Kidney (tissue), 14 donors: ENCODE measurements around the gene MAGEB17. TPM values are rescaled to one million over a fixed set of nuclear protein-coding genes. Genes with fewer than 3 reads are reported as not detected.

Experiments
- DNase-seq, 5 donors: peaks; one replicate each; pipeline ENCODE4 v3.0.0-alpha.2; 2013 to 2020
- FAIRE-seq: peaks from 2 replicates; lab custom pipeline; 2012; peaks lifted over from hg19 to GRCh38; lab: Jason Lieb, UNC
- H3K27ac ChIP-seq, 2 donors: one replicate each; pipeline ENCODE4 v1.7.0; 2013; ENCODE audit warnings: low read depth in 2 of 2, low read length in 2 of 2, inconsistent platforms in 1 of 2
- H3K27me3 ChIP-seq: one replicate; pipeline ENCODE4 v1.7.1; 2013; ENCODE audit warnings: low read length, inconsistent platforms; ENCODE audit not compliant: control insufficient read depth, insufficient read depth
- H3K36me3 ChIP-seq, 3 donors: one replicate each; pipeline versions ENCODE4 v1.7.0 to v1.7.1; 2013; ENCODE audit warnings: low read length in 3 of 3, control low read depth in 1 of 3, inconsistent platforms in 1 of 3; ENCODE audit not compliant: insufficient read depth in 3 of 3, control insufficient read depth in 2 of 3
- H3K4me1 ChIP-seq, 3 donors: one replicate each; pipeline versions ENCODE4 v1.7.0 to v1.7.1; 2013; ENCODE audit warnings: low read length in 3 of 3, inconsistent platforms in 1 of 3, low read depth in 1 of 3; ENCODE audit not compliant: control insufficient read depth in 2 of 3, insufficient read depth in 2 of 3
- H3K4me3 ChIP-seq, 3 donors: one replicate each; pipeline versions ENCODE4 v1.7.0 to v1.8.1; 2013; ENCODE audit warnings: low read length in 3 of 3, control low read depth in 1 of 3, inconsistent platforms in 1 of 3
- H3K9ac ChIP-seq, 3 donors: one replicate each; pipeline versions ENCODE4 v1.7.0 to v1.7.1; 2013; ENCODE audit warnings: low read length in 3 of 3, control low read depth in 1 of 3, inconsistent platforms in 1 of 3
- H3K9me3 ChIP-seq, 3 donors: one replicate each; pipeline versions ENCODE4 v1.7.0 to v1.7.1; 2013; ENCODE audit warnings: low read length in 3 of 3, control low read depth in 1 of 3, inconsistent platforms in 1 of 3; ENCODE audit not compliant: control insufficient read depth in 2 of 3, insufficient read depth in 1 of 3
- CTCF ChIP-seq: IDR thresholded peaks from 3 replicates; pipeline ENCODE4 v1.5.1; 2012; ENCODE audit warnings: mild to moderate bottlenecking, moderate library complexity, borderline replicate concordance; ENCODE audit not compliant: insufficient read depth; ENCODE audit errors: extremely low read depth
- intact Hi-C: fragments of 100-400 bp; cut with DNase I; formaldehyde crosslinking; loops from one replicate; pipeline ENCODE4 v1.11.1; 2022
- polyA plus RNA-seq: library from polyadenylated mRNA; stranded (reverse); fragments of 350-450 nt; fragmentation: Illumina TruSeq; extraction: RNeasy Lipid Tissue Mini Kit (QIAGEN cat#74804); gene quantifications from one replicate; pipeline ENCODE4 v1.2.3, GENCODE V29; 2014; ENCODE audit warnings: low read depth, low replicate concordance; ENCODE audit not compliant: insufficient read depth
- total RNA-seq: library from RNA; stranded (reverse); fragmentation: NEBNext Ultra II Directional; extraction: Animal tissue kit (Norgen Biotek cat#: 25700); gene quantifications from one replicate; pipeline ENCODE4 v1.2.1, GENCODE V29; 2021
- donor health status: control.
- donor health status: control.
- donor health status: control.
- donor health status: control.
- donor health status: control.
- donor health status: DM: yes; HTN: yes; CAD: no.
- donor health status: Normal renal cell carcinoma (clear cell type).

The MAGEB17 gene
- total and polyA plus RNA-seq, 2 donors from 2014 or later: not detected

GRCh38 chrX:16215660-16216059 lies 48.4 kb downstream of the MAGEB17 start:
- no peaks in the 10 kb centered on the region for H3K9me3 ChIP-seq
- DNase-seq (no peak), FAIRE-seq (no peak)
- no peaks in the 10 kb centered on the region for H3K36me3 ChIP-seq
- H3K27ac ChIP-seq: no peak overlapping the region
- no peaks in the 10 kb centered on the region for H3K4me1 ChIP-seq
- no peak for TF ChIP-seq CTCF
- H3K4me3 ChIP-seq: no peak overlapping the region
- intact Hi-C loops: no loop called here
- H3K27me3 ChIP-seq: peaks cover 2% of the 10 kb centered on the region
- no peak overlapping the region for H3K9ac ChIP-seq

Other genes starting within 250 kb of the MAGEB17 start
- gene GRPR, start 43.9 kb upstream of the MAGEB17 start, total RNA-seq: 0.25 TPM
- gene GRPR, start 43.9 kb upstream of the MAGEB17 start, polyA plus RNA-seq: not detected